Kidney tubule cell (primary cell): ENCODE results near the gene MBD3L3.
"Not testable (repeated sequence)": the region's sequence is repeated elsewhere in the genome, so short reads cannot be mapped to it uniquely, and the experiment has no call there.

Experiments used
- DNase-seq: peaks from one replicate; pipeline ENCODE4 v3.0.0-alpha.2; 2018; ENCODE audit warnings: low spot score

MBD3L3 gene

DNA sequence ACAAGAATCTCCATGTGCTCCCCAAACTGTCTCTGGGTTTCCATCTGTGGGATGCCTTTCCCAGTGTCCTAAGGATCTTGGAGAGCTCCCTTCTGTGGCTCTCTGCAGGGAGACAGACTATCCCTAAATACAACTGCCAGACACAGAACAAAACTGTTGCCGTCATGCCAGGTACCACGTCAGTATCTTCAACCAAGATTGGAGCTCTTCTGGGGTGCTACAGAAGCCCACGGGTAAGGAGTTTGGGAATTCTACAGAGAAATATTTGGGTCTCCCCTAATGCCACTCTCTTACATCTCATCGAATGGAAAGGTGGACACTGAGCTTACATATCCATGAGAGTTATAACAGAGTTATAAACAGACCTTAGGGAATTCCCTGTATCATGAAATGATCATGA lies 4.9 kb upstream of the MBD3L3 start:
- DNase-seq, result no peak

- DNase-seq, result not testable (repeated sequence)
Observed at GRCh38 chr19:7059977-7060376, 1.5 kb upstream of the MBD3L3 start.

GRCh38 chr19:7056371-7056770 lies 2.1 kb downstream of the MBD3L3 start:
- not testable (repeated sequence) for DNase-seq

DNA sequence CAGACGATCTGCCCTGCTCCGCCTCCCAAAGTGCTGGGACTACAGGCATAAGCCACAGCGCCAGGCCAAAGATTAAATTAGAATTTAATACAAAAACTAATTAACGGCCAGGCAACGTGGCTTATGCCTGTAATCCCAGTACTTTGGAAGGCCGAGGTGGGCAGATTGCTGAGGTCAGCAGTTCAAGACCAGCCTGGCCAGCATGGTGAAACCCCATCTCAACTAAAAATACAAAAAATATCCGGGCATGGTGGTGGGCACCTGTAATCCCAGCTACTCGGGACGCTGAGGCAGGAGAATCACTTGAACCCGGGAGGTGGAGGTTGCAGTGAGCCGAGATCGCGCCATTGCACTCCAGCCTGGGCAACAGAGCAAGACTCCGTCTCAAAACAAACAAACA lies 2.8 kb downstream of the MBD3L3 start:
- DNase-seq, result not testable (repeated sequence)

- DNase-seq, result not testable (repeated sequence)
Observed at GRCh38 chr19:7054635-7055368, 3.7 kb downstream of the MBD3L3 start.

GRCh38 chr19:7052896-7053295 lies 5.6 kb downstream of the MBD3L3 start:
- DNase-seq, result not testable (repeated sequence)

- not testable (repeated sequence) for DNase-seq
Observed at GRCh38 chr19:7051421-7051820, 7.1 kb downstream of the MBD3L3 start.

- not testable (repeated sequence) for DNase-seq
Observed at GRCh38 chr19:7049021-7049420, 9.5 kb downstream of the MBD3L3 start, which contains the start of gene MBD3L2. MBD3L2 (plus strand) TSS chr19:7049321; CDS start chr19:7049374, 53 bp downstream.

DNA sequence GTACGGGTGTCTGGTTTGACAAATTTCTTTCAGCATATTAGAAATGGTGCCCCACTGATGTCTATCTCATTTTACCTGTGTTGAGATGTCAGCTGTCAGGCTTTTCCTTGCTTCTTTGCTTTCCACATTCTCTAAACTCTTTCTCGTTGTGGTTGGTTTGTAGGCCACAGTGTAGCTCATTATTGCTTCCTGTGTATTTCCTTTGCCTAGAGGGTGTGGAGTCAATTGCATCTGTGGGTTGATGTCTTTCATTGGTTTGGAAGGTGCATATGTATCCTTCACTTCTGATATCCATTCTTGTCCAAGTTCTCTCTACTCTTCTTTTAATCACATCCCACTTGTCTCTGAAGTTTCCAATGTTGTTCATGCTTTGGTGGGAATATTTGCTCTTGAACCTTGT lies 16.9 kb downstream of the MBD3L3 start:
- DNase-seq, result not testable (repeated sequence)

- DNase-seq, result not testable (repeated sequence)
Observed at GRCh38 chr19:7040079-7040478, 18.4 kb downstream of the MBD3L3 start, which contains the start of gene MBD3L4. MBD3L4 (minus strand) TSS chr19:7040179; CDS start chr19:7040144, 35 bp downstream.

GRCh38 chr19:7030278-7030677 lies 28.2 kb downstream of the MBD3L3 start, which contains the start of gene MBD3L5:
MBD3L5 (plus strand) TSS chr19:7030578; CDS start chr19:7030612, 34 bp downstream.
- DNase-seq, result not testable (repeated sequence)

- DNase-seq, result not testable (repeated sequence)
Observed at GRCh38 chr19:7028790-7029189, 29.7 kb downstream of the MBD3L3 start.

DNA sequence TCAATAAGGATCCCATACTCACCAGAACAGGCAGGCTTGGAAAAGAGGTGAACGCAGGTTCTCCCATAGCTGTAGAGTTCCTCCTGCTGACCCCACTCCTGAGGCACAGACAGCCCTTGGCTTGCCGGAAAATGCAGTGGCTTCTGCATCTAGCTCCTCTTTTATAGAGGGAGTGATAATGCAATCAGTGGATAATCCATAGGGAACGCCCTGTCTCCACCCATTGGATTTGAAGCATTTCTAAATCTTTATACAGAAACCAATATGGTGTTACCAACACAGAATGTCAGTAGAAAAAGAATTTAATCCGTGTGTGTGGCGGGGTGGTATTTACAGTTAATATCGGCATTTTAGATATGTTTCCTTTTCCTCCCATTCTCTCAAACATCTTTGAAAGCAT lies 37.1 kb downstream of the MBD3L3 start, which contains the start of gene MBD3L2B:
TSS of gene MBD3L2B (minus strand) at position 101 of the 400 bp plus-strand sequence. CDS start at position 67, 34 bp downstream.
- DNase-seq, result not testable (repeated sequence)

- no peak for DNase-seq
Observed at GRCh38 chr19:7018828-7019227, 39.6 kb downstream of the MBD3L3 start.

GRCh38 chr19:7013678-7014077 lies 44.8 kb downstream of the MBD3L3 start:
- peak; percentile 88 for DNase-seq

GRCh38 chr19:7010722-7011593 lies 47.5 kb downstream of the MBD3L3 start:
- DNase-seq, result no peak

GRCh38 chr19:7007859-7008258 lies 50.6 kb downstream of the MBD3L3 start:
- DNase-seq, result no peak
